MM.1S (cell line): ENCODE results near the gene SH3BP2.

Experiments used
- DNase-seq: peaks from one replicate; pipeline ENCODE4 v3.0.0-alpha.2; 2015
- H2AFZ ChIP-seq: fragments of 300-600 bp; sonication (generic); 2 replicates; pipeline ENCODE4 v1.6.0; 2016; ENCODE audit warnings: antibody characterized with exemption, low read length
- H3F3A ChIP-seq: fragments of 300-600 bp; sonication (generic); 2 replicates; pipeline ENCODE4 v1.6.1; 2016; ENCODE audit warnings: mild to moderate bottlenecking, antibody characterized with exemption, low read length, moderate library complexity, mixed read lengths; ENCODE audit not compliant: insufficient read depth
- H3K27ac ChIP-seq: fragments of 300-600 bp; sonication (generic); 2 replicates; pipeline ENCODE4 v1.5.1; 2016; ENCODE audit warnings: mild to moderate bottlenecking, low read length
- H3K27me3 ChIP-seq: fragments of 300-600 bp; sonication (generic); replicated peaks from 2 replicates; pipeline ENCODE4 v1.6.0; 2016; ENCODE audit warnings: low read length; ENCODE audit not compliant: insufficient read depth
- H3K36me3 ChIP-seq: fragments of 300-600 bp; sonication (generic); replicated peaks from 2 replicates; pipeline ENCODE4 v1.6.1; 2016; ENCODE audit warnings: mild to moderate bottlenecking, low read length, mixed read lengths; ENCODE audit not compliant: insufficient read depth
- H3K4me1 ChIP-seq: fragments of 300-600 bp; sonication (generic); 2 replicates; pipeline ENCODE4 v1.6.1; 2016; ENCODE audit warnings: low read length, mixed read lengths
- H3K4me2 ChIP-seq: fragments of 300-600 bp; sonication (generic); 2 replicates; pipeline ENCODE4 v1.6.0; 2016; ENCODE audit warnings: low read depth, low read length
- H3K4me3 ChIP-seq: fragments of 300-600 bp; sonication (generic); 2 replicates; pipeline ENCODE4 v1.5.1; 2016; ENCODE audit warnings: low read length, mixed read lengths
- H3K79me2 ChIP-seq: fragments of 300-600 bp; sonication (generic); 2 replicates; pipeline ENCODE4 v1.6.1; 2016; ENCODE audit warnings: mixed run types, low read length, mixed read lengths
- H3K9ac ChIP-seq: fragments of 300-600 bp; sonication (generic); 2 replicates; pipeline ENCODE4 v1.6.1; 2016; ENCODE audit warnings: low read length, mixed read lengths
- H3K9me2 ChIP-seq: fragments of 300-600 bp; sonication (generic); replicated peaks from 2 replicates; pipeline ENCODE4 v1.6.1; 2016; ENCODE audit warnings: mild to moderate bottlenecking, low read length, mixed read lengths; ENCODE audit not compliant: insufficient read depth
- H3K9me3 ChIP-seq: fragments of 300-600 bp; sonication (generic); replicated peaks from 2 replicates; pipeline ENCODE4 v1.6.1; 2016; ENCODE audit warnings: mild to moderate bottlenecking, low read length, mixed read lengths; ENCODE audit not compliant: insufficient read depth
- H4K20me1 ChIP-seq: fragments of 300-600 bp; sonication (generic); 2 replicates; pipeline ENCODE4 v1.6.1; 2016; ENCODE audit warnings: mild to moderate bottlenecking, low read length, moderate library complexity, mixed read lengths; ENCODE audit not compliant: insufficient read depth
- CTCF ChIP-seq: fragments of 300-600 bp; sonication (generic); IDR thresholded peaks from 2 replicates; pipeline ENCODE4 v1.5.1; 2016; ENCODE audit warnings: antibody characterized with exemption, low read length, mixed read lengths
- EZH2 ChIP-seq: fragments of 300-600 bp; sonication (generic); optimal IDR thresholded peaks from 2 replicates; pipeline ENCODE3; 2017; ENCODE audit warnings: low read depth, mild to moderate bottlenecking, antibody characterized with exemption, low read length, mixed read lengths
- EZH2phosphoT487 ChIP-seq: fragments of 300-600 bp; sonication (generic); IDR thresholded peaks from 2 replicates; pipeline ENCODE4 v1.6.1; 2018; ENCODE audit warnings: antibody characterized with exemption, low read length

The SH3BP2 gene

GRCh38 chr4:2843941-2844584, 51.2 kb downstream of the SH3BP2 start:
- no peaks in the 10 kb centered on the region for H3K27me3 ChIP-seq
- peak overlapping the region; percentile 73 for H3K9ac ChIP-seq
- H3K36me3 ChIP-seq, result no peaks in the 10 kb centered on the region
- H3K27ac ChIP-seq, result peak overlapping the region; percentile 52; the same call in 1 of the 2 replicates
- TF ChIP-seq EZH2phosphoT487 (no peak), CTCF (no peak), EZH2 (no peak)
- peaks cover 46% of the 10 kb centered on the region for H3K79me2 ChIP-seq
- peaks cover 12% of the 10 kb centered on the region for H3K4me1 ChIP-seq
- peak overlapping the region; percentile 54 for H2AFZ ChIP-seq
- H3K4me2 ChIP-seq, result peak overlapping the region; percentile 74
- H3K9me3 ChIP-seq, result no peaks in the 10 kb centered on the region
- H3K4me3 ChIP-seq, result peak overlapping the region; percentile 87
- peaks cover 17% of the 10 kb centered on the region for H3F3A ChIP-seq
- H4K20me1 ChIP-seq, result peaks cover 10% of the 10 kb centered on the region; the same call in 1 of the 2 replicates
- peak; percentile 45 for DNase-seq
- H3K9me2 ChIP-seq, result no peaks in the 10 kb centered on the region

- peak overlapping the region; percentile 52; the same call in 1 of the 2 replicates for H3K27ac ChIP-seq
- H4K20me1 ChIP-seq, result peaks cover 16% of the 10 kb centered on the region
- peak overlapping the region; percentile 74 for H3K4me2 ChIP-seq
- peak overlapping the region; percentile 9; the same call in 1 of the 2 replicates for H3K9ac ChIP-seq
- H3K4me1 ChIP-seq, result peaks cover 12% of the 10 kb centered on the region
- no peaks in the 10 kb centered on the region for H3K36me3 ChIP-seq
- H3K79me2 ChIP-seq, result peaks cover 64% of the 10 kb centered on the region
- no peaks in the 10 kb centered on the region for H3K9me3 ChIP-seq
- no peaks in the 10 kb centered on the region for H3K9me2 ChIP-seq
- no peak overlapping the region for H2AFZ ChIP-seq
- peaks cover 17% of the 10 kb centered on the region for H3F3A ChIP-seq
- no peak for TF ChIP-seq EZH2
- TF ChIP-seq CTCF, result no peak
- no peak for TF ChIP-seq EZH2phosphoT487
- no peak for DNase-seq
- no peaks in the 10 kb centered on the region for H3K27me3 ChIP-seq
- peak overlapping the region; percentile 87 for H3K4me3 ChIP-seq
Observed at GRCh38 chr4:2846172-2846571, 53.3 kb downstream of the SH3BP2 start.

- Histone ChIP-seq H3K9me2 (no peaks in the 10 kb centered on the region), H3K9ac (no peak overlapping the region), H4K20me1 (peaks cover 16% of the 10 kb centered on the region), H2AFZ (no peak overlapping the region), H3K4me2 (no peak overlapping the region), H3K27ac (no peak overlapping the region), H3K79me2 (peaks cover 73% of the 10 kb centered on the region), H3F3A (peaks cover 17% of the 10 kb centered on the region), H3K4me3 (no peak overlapping the region), H3K4me1 (peaks cover 12% of the 10 kb centered on the region), H3K36me3 (no peaks in the 10 kb centered on the region), H3K27me3 (no peaks in the 10 kb centered on the region), H3K9me3 (no peaks in the 10 kb centered on the region)
- TF ChIP-seq EZH2phosphoT487 (no peak), CTCF (no peak), EZH2 (no peak)
- DNase-seq, result no peak
Observed at GRCh38 chr4:2847302-2847871, 54.5 kb downstream of the SH3BP2 start.
